H9 (cell line): ENCODE data around the gene CATSPERZ. TPM values are rescaled to one million over a fixed set of nuclear protein-coding genes. Genes with fewer than 3 reads are reported as not detected.
A peak's percentile ranks its signal among the peaks of the same experiment; 100 is the strongest.

Experiments used
- DNase-seq: peaks from one replicate; pipeline ENCODE4 v3.0.0-alpha.2; 2017
- H2AFZ ChIP-seq: one replicate; pipeline ENCODE4 v1.6.1; 2013; ENCODE audit warnings: mild to moderate bottlenecking, low read length, control low read depth, moderate library complexity
- H2AK5ac ChIP-seq: 2 replicates; pipeline ENCODE4 v1.6.1; 2013; ENCODE audit warnings: low read length, control low read depth, mixed read lengths; ENCODE audit not compliant: insufficient read length
- H2BK120ac ChIP-seq: one replicate; pipeline ENCODE4 v1.6.1; 2013; ENCODE audit warnings: low read depth, mild to moderate bottlenecking, low read length, control low read depth, inconsistent platforms; ENCODE audit not compliant: poor library complexity, severe bottlenecking
- H2BK12ac ChIP-seq: 2 replicates; pipeline ENCODE4 v1.6.1; 2013; ENCODE audit warnings: low read length, control low read depth, mixed read lengths, low read depth; ENCODE audit not compliant: insufficient read length
- H2BK15ac ChIP-seq: 2 replicates; pipeline ENCODE4 v1.6.1; 2013; ENCODE audit warnings: low read depth, low read length, control low read depth
- H2BK20ac ChIP-seq: one replicate; pipeline ENCODE4 v1.6.1; 2013; ENCODE audit warnings: low read depth, mild to moderate bottlenecking, low read length, control low read depth, inconsistent platforms; ENCODE audit not compliant: poor library complexity, severe bottlenecking
- H2BK5ac ChIP-seq: 2 replicates; pipeline ENCODE4 v1.6.1; 2013; ENCODE audit warnings: low read length, control low read depth, mixed read lengths; ENCODE audit not compliant: insufficient read length
- H3K14ac ChIP-seq: 2 replicates; pipeline ENCODE4 v1.6.1; 2013; ENCODE audit warnings: low read length, control low read depth; ENCODE audit not compliant: insufficient read depth
- H3K18ac ChIP-seq: 2 replicates; pipeline ENCODE4 v1.6.1; 2013; ENCODE audit warnings: low read depth, mild to moderate bottlenecking, mixed read lengths, low read length, control low read depth; ENCODE audit not compliant: insufficient read length
- H3K23ac ChIP-seq: 2 replicates; pipeline ENCODE4 v1.6.1; 2013; ENCODE audit warnings: low read length, control low read depth, mixed read lengths, low read depth; ENCODE audit not compliant: insufficient read length
- H3K23me2 ChIP-seq: 2 replicates; pipeline ENCODE4 v1.6.1; 2013; ENCODE audit warnings: low read depth, mild to moderate bottlenecking, mixed read lengths, low read length, control low read depth; ENCODE audit not compliant: insufficient read length, poor library complexity, severe bottlenecking
- H3K27ac ChIP-seq: 2 replicates; pipeline ENCODE4 v1.5.1; 2013; ENCODE audit warnings: low read length, control low read depth, mixed read lengths, low read depth; ENCODE audit not compliant: insufficient read length
- H3K27me3 ChIP-seq: 2 replicates; pipeline ENCODE4 v1.6.1; 2013; ENCODE audit warnings: low read length, control low read depth, inconsistent platforms; ENCODE audit not compliant: insufficient read depth
- H3K4ac ChIP-seq: 2 replicates; pipeline ENCODE4 v1.6.1; 2013; ENCODE audit warnings: low read depth, mild to moderate bottlenecking, control low read depth, inconsistent platforms, low read length, moderate library complexity
- H3K4me1 ChIP-seq: 2 replicates; pipeline ENCODE4 v1.6.1; 2013; ENCODE audit warnings: low read length, control low read depth, inconsistent platforms; ENCODE audit not compliant: insufficient read depth
- H3K4me2 ChIP-seq: 2 replicates; pipeline ENCODE4 v1.6.1; 2013; ENCODE audit warnings: low read length, control low read depth, mixed read lengths; ENCODE audit not compliant: insufficient read length, insufficient read depth
- H3K56ac ChIP-seq: 2 replicates; pipeline ENCODE4 v1.6.1; 2013; ENCODE audit warnings: low read depth, mild to moderate bottlenecking, mixed read lengths, low read length, control low read depth; ENCODE audit not compliant: insufficient read length
- H3K79me1 ChIP-seq: 2 replicates; pipeline ENCODE4 v1.6.1; 2013; ENCODE audit warnings: low read depth, mild to moderate bottlenecking, moderate library complexity, low read length, control low read depth, inconsistent platforms; ENCODE audit not compliant: insufficient read depth, poor library complexity, severe bottlenecking
- H3K79me2 ChIP-seq: 2 replicates; pipeline ENCODE4 v1.6.1; 2013; ENCODE audit warnings: low read length, control low read depth, inconsistent platforms; ENCODE audit not compliant: insufficient read depth
- H3K9ac ChIP-seq: 2 replicates; pipeline ENCODE4 v1.6.1; 2013; ENCODE audit warnings: low read length, control low read depth, mixed read lengths; ENCODE audit not compliant: insufficient read length; ENCODE audit errors: extremely low read depth
- H3K9me3 ChIP-seq: one replicate; pipeline ENCODE4 v1.6.1; 2013; ENCODE audit warnings: low read depth, low read length, inconsistent platforms; ENCODE audit not compliant: control insufficient read depth
- H3T11ph ChIP-seq: one replicate; pipeline ENCODE4 v1.6.1; 2013; ENCODE audit warnings: mild to moderate bottlenecking, low read length, control low read depth, inconsistent platforms
- H4K20me1 ChIP-seq: one replicate; pipeline ENCODE4 v1.6.1; 2013; ENCODE audit not compliant: control insufficient read depth, insufficient read length, insufficient read depth
- H4K5ac ChIP-seq: 2 replicates; pipeline ENCODE4 v1.6.1; 2013; ENCODE audit warnings: low read depth, mild to moderate bottlenecking, mixed read lengths, low read length, control low read depth; ENCODE audit not compliant: insufficient read length
- H4K8ac ChIP-seq: replicated peaks from 2 replicates; pipeline ENCODE4 v1.6.1; 2013; ENCODE audit warnings: low read length, control low read depth, mixed read lengths, low read depth; ENCODE audit not compliant: insufficient read length
- H4K91ac ChIP-seq: 2 replicates; pipeline ENCODE4 v1.6.1; 2013; ENCODE audit warnings: low read depth, mild to moderate bottlenecking, moderate library complexity, mixed read lengths, low read length, control low read depth; ENCODE audit not compliant: insufficient read length
- H3K27ac Mint-ChIP-seq, 3 experiments: 2 replicates in 2 of 3; 3 replicates in 1 of 3; pipeline ENCODE4 v1.8.0; 2020 to 2021; ENCODE audit warnings: mixed read lengths in 3 of 3, mild to moderate bottlenecking in 1 of 3, moderate library complexity in 1 of 3
- H3K27me3 Mint-ChIP-seq: 2 replicates; pipeline ENCODE4 v1.8.0; 2021; ENCODE audit warnings: low read depth, mild to moderate bottlenecking, moderate library complexity, mixed read lengths
- H3K36me3 Mint-ChIP-seq, 3 experiments: 2 replicates in 2 of 3; 3 replicates in 1 of 3; pipeline ENCODE4 v1.8.0; 2020 to 2021; ENCODE audit warnings: low read depth in 3 of 3, mixed read lengths in 3 of 3; ENCODE audit not compliant: insufficient read depth in 1 of 3
- H3K4me1 Mint-ChIP-seq, 2 experiments: 2 replicates each; pipeline ENCODE4 v1.8.0; 2020; ENCODE audit warnings: mixed read lengths in 2 of 2
- H3K4me3 Mint-ChIP-seq, 2 experiments: 2 replicates in 1 of 2; 3 replicates in 1 of 2; pipeline ENCODE4 v1.8.0; 2020 to 2021; ENCODE audit warnings: mild to moderate bottlenecking in 2 of 2, mixed read lengths in 2 of 2, moderate library complexity in 1 of 2
- H3K9me3 Mint-ChIP-seq, 2 experiments: 2 replicates in 1 of 2; 3 replicates in 1 of 2; pipeline ENCODE4 v1.8.0; 2020; ENCODE audit warnings: mild to moderate bottlenecking in 2 of 2, mixed read lengths in 2 of 2, moderate library complexity in 1 of 2
- CTCF ChIP-seq: fragments of 200-600 bp; sonication (generic); conservative IDR thresholded peaks from 3 replicates; pipeline ENCODE4 v1.8.0; 2021; ENCODE audit warnings: antibody characterized with exemption, mild to moderate bottlenecking
- WGBS: extraction: QIAGEN DNeasy Blood & Tissue Kit; methylation state at CpG from one replicate; pipeline ENCODE4 v1.1.7; 2013; ENCODE audit warnings: missing lambda C conversion rate, low lambda C conversion rate, mixed read lengths; ENCODE audit not compliant: insufficient read length; ENCODE audit errors: extremely low coverage; 5-methylcytosine and 5-hydroxymethylcytosine counted together
- total RNA-seq: library from RNA; stranded (reverse); gene quantifications from 2 replicates; pipeline ENCODE4 v1.2.1, GENCODE V29; 2021

The CATSPERZ gene
- total RNA-seq, 1 experiment from 2014 or later = 0.92 TPM

DNA sequence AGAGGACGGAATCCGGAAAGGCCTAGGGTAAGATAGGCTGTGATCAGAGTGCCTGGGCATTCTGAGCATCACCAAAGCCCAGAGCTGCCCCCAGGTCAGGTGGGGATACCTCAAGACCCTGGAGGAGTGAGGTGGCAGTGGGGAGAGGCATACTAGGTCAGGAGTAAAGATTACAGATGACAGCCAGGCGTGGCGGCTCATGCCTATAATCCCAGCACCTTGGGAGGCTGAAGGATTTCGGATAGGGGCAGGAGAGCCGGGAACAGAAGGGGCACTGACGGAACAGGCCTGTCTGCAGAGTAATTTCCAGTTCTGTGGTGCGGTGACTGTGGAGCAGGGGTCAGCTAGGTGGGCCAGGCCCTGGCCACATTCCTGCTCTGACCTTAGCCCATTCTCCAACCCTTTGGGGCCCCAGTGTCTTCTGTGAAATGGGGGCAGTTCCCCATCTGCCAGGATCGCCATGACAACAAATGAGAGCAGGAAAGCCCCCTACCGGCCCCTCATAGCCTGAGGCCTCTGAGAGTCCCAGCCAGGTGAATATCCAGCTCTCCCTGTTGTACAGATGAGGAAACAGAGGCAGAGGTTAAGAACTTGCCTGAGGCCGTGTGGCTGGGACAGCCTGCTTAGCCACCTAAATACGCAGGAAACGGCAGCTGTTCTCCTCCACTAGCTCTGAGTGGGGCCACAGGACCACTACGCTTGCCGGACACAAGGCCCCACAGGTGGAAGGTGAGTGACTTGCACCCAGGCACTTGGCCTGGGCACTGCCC lies 24.9 kb upstream of the CATSPERZ start:
- no peak overlapping the region for H4K8ac ChIP-seq
- no peak overlapping the region for H2BK15ac ChIP-seq
- no peak overlapping the region for H2BK20ac ChIP-seq
- no CpG with 5 or more reads among the region's 15 CpGs for WGBS
- no peak overlapping the region for H3K27ac ChIP-seq
- H3K79me2 ChIP-seq = no peaks in the 10 kb centered on the region
- peaks cover 0 to 9% (median 6%) of the 10 kb centered on the region in 3 experiments; a peak in 4 of 7 replicates for H3K36me3 Mint-ChIP-seq
- H3K4me2 ChIP-seq = no peak overlapping the region
- no peak for DNase-seq
- TF ChIP-seq CTCF = 0 out of 3 replicates have a peak, but pooled peaks have one; percentile 10
- H3K79me1 ChIP-seq = no peaks in the 10 kb centered on the region
- no peak overlapping the region for H3K56ac ChIP-seq
- H3K4me1 ChIP-seq = no peaks in the 10 kb centered on the region
- no peak overlapping the region for H2BK12ac ChIP-seq
- H3K27me3 ChIP-seq = no peaks in the 10 kb centered on the region
- no peak overlapping the region for H3K4ac ChIP-seq
- peak overlapping the region in 1 of 2 experiments; percentile 58; a peak in 2 of 5 replicates for H3K4me3 Mint-ChIP-seq
- H4K91ac ChIP-seq = no peak overlapping the region
- peak overlapping the region in 1 of 3 experiments; percentile 83; a peak in 4 of 7 replicates for H3K27ac Mint-ChIP-seq
- no peak overlapping the region for H3K9ac ChIP-seq
- H3T11ph ChIP-seq = no peak overlapping the region
- no peak overlapping the region for H2BK5ac ChIP-seq
- no peak overlapping the region for H2BK120ac ChIP-seq
- peaks cover 9% of the 10 kb centered on the region for H3K23me2 ChIP-seq
- no peak overlapping the region for H3K23ac ChIP-seq
- no peak overlapping the region for H4K5ac ChIP-seq
- H2AFZ ChIP-seq = no peak overlapping the region
- peaks cover 12 to 16% of the 10 kb centered on the region in 2 experiments for H3K4me1 Mint-ChIP-seq
- no peak overlapping the region for H2AK5ac ChIP-seq
- H3K14ac ChIP-seq = no peak overlapping the region
- H3K9me3 Mint-ChIP-seq = no peaks in the 10 kb centered on the region
- H3K18ac ChIP-seq = no peak overlapping the region
- peaks cover 2% of the 10 kb centered on the region for H4K20me1 ChIP-seq
- H3K27me3 Mint-ChIP-seq = no peaks in the 10 kb centered on the region; the same call in none of the 2 replicates
- no peaks in the 10 kb centered on the region for H3K9me3 ChIP-seq
